HepG2 (cell line): Measurements from ENCODE around the gene STAT1. TPM values are rescaled to one million over a fixed set of nuclear protein-coding genes. Genes with fewer than 3 reads are reported as not detected.

Experiments used
- ATAC-seq: fragments of 200-7000 bp; cut with Tn5 transposase; 3 replicates; pipeline ENCODE4 v1.9.1; 2020; ENCODE audit warnings: mild to moderate bottlenecking, moderate library complexity
- BruUV-seq: library from RNA; stranded (reverse); fragments of 400-500 nt; replicated peaks from 2 replicates; lab custom pipeline; 2021; lab: Mats Ljungman, UMichigan
- CTCF ChIA-PET: fragments of 300-600 bp; formaldehyde crosslinking; extraction: SDS; loops from one replicate; lab custom pipeline; 2021; ENCODE audit warnings: low total read pairs, inconsistent platforms, low intra/inter-chr PET ratio; lab: Yijun Ruan, JAX
- POLR2A ChIA-PET: fragments of 350-600 bp; sonication (Branson Sonifier 250); formaldehyde crosslinking; loops from one replicate; lab custom pipeline; 2020; ENCODE audit warnings: antibody characterized with exemption, inconsistent platforms; lab: Yijun Ruan, JAX
- DNase-seq: peaks from one replicate; pipeline ENCODE4 v3.0.0-alpha.2; 2015; ENCODE audit warnings: low spot score
- FAIRE-seq: peaks from 3 replicates; lab custom pipeline; 2011; peaks lifted over from hg19 to GRCh38; lab: Jason Lieb, UNC
- H2AFZ ChIP-seq: one replicate; pipeline ENCODE4 v1.6.1; 2011; ENCODE audit warnings: low read length, inconsistent platforms
- H3K27ac ChIP-seq: fragments of 300-600 bp; 3 replicates; pipeline ENCODE4 v1.8.0; 2011; ENCODE audit warnings: mixed run types, mild to moderate bottlenecking, mixed read lengths, low read length, inconsistent platforms; ENCODE audit not compliant: insufficient read depth; ENCODE audit errors: extremely low read length
- H3K27me3 ChIP-seq, 2 experiments: fragments of 200-600 bp in 1 of 2; 2 replicates in 1 of 2; 3 replicates in 1 of 2; pipeline versions ENCODE4 v1.6.0 to v1.8.0; 2011; ENCODE audit warnings: low read length in 2 of 2, mild to moderate bottlenecking in 2 of 2, moderate library complexity in 2 of 2, inconsistent platforms in 1 of 2; ENCODE audit not compliant: insufficient read depth in 2 of 2, control insufficient read depth in 1 of 2
- H3K36me3 ChIP-seq, 2 experiments: fragments of 200-600 bp in 1 of 2; replicated peaks in 1 of 2; 2 replicates in 1 of 2; 3 replicates in 1 of 2; pipeline versions ENCODE4 v1.5.1 to v1.8.0; 2011; ENCODE audit warnings: low read length in 2 of 2, inconsistent platforms in 1 of 2; ENCODE audit not compliant: insufficient read depth in 2 of 2, control insufficient read depth in 1 of 2
- H3K4me1 ChIP-seq: 2 replicates; pipeline ENCODE4 v1.5.1; 2012; ENCODE audit warnings: low read length, inconsistent platforms; ENCODE audit not compliant: insufficient read depth
- H3K4me2 ChIP-seq: 2 replicates; pipeline ENCODE4 v1.6.0; 2011; ENCODE audit warnings: low read depth, low read length, inconsistent platforms
- H3K4me3 ChIP-seq, 3 experiments: fragments of 200-600 bp in 1 of 3; sonication (generic), shearing (Covaris generic) in 1 of 3; replicated peaks in 1 of 3; 2 replicates each; pipeline ENCODE4 v1.5.1; 2011 to 2016; ENCODE audit warnings: low read length in 3 of 3, inconsistent platforms in 2 of 3, low read depth in 2 of 3, mild to moderate bottlenecking in 2 of 3, control low read depth in 1 of 3, mixed read lengths in 1 of 3; ENCODE audit not compliant: insufficient read depth in 1 of 3
- H3K79me2 ChIP-seq: one replicate; pipeline ENCODE4 v1.6.1; 2011; ENCODE audit warnings: low read length, inconsistent platforms; ENCODE audit not compliant: insufficient read depth
- H3K9ac ChIP-seq: 2 replicates; pipeline ENCODE4 v1.6.0; 2011; ENCODE audit warnings: mild to moderate bottlenecking, low read depth, low read length, inconsistent platforms; ENCODE audit not compliant: insufficient read depth
- H3K9me3 ChIP-seq: 2 replicates; pipeline ENCODE4 v1.5.1; 2012; ENCODE audit warnings: mild to moderate bottlenecking, low read length
- H4K20me1 ChIP-seq: 2 replicates; pipeline ENCODE4 v1.6.0; 2011; ENCODE audit warnings: inconsistent platforms, mild to moderate bottlenecking, low read length, moderate library complexity; ENCODE audit not compliant: insufficient read depth
- CENPX ChIP-seq: sonication (generic); formaldehyde crosslinking; IDR thresholded peaks from 2 replicates; pipeline ENCODE4 v1.9.0; 2021; ENCODE audit warnings: mild to moderate bottlenecking, missing genetic modification reagents, moderate library complexity
- KDM4B ChIP-seq: sonication (generic); formaldehyde crosslinking; IDR thresholded peaks from 2 replicates; pipeline ENCODE4 v1.4.0; 2020; ENCODE audit warnings: missing genetic modification reagents
- MAF1 ChIP-seq: sonication (generic); formaldehyde crosslinking; IDR thresholded peaks from 2 replicates; pipeline ENCODE4 v1.5.0; 2020; ENCODE audit warnings: missing genetic modification reagents, borderline replicate concordance
- PPARG ChIP-seq: conservative IDR thresholded peaks from 2 replicates; pipeline ENCODE4 v1.6.1; 2016; ENCODE audit warnings: missing biosample characterization, missing genetic modification reagents
- RNF2 ChIP-seq: fragments of 450-650 bp; conservative IDR thresholded peaks from 2 replicates; pipeline ENCODE4 v1.6.1; 2016; ENCODE audit warnings: low read depth
- SMAD1 ChIP-seq: sonication (generic); formaldehyde crosslinking; IDR thresholded peaks from 2 replicates; pipeline ENCODE4 v1.4.0; 2020; ENCODE audit warnings: missing genetic modification reagents, low read depth, mild to moderate bottlenecking, borderline replicate concordance
- SSRP1 ChIP-seq: IDR thresholded peaks from 2 replicates; pipeline ENCODE4 v1.6.1; 2016; ENCODE audit warnings: control low read depth
- TRIM24 ChIP-seq: sonication (generic); formaldehyde crosslinking; IDR thresholded peaks from 2 replicates; pipeline ENCODE4 v1.8.0; 2022; ENCODE audit warnings: mild to moderate bottlenecking, missing genetic modification reagents
- ZNF207 ChIP-seq: fragments of 450-650 bp; IDR thresholded peaks from 2 replicates; pipeline ENCODE4 v1.6.1; 2016; ENCODE audit warnings: antibody characterized with exemption, borderline replicate concordance
- WGBS: methylation state at CpG from one replicate; pipeline ENCODE4 v1.1.6; 2017; ENCODE audit warnings: low lambda C conversion rate; 5-methylcytosine and 5-hydroxymethylcytosine counted together
- in situ Hi-C: cut with HindIII; loops from 2 replicates; pipeline ENCODE4 v1.10.0; 2017; ENCODE audit warnings: low pct_unique_long_range_greater_than_20kb; ENCODE audit not compliant: extremely low pct_ligation_motif_present
- intact Hi-C: fragments of 100-400 bp; cut with micrococcal nuclease; formaldehyde crosslinking; loops from one replicate; pipeline ENCODE4 v1.10.0; 2022; ENCODE audit not compliant: unreplicated experiment
- polyA plus RNA-seq, 8 experiments: library from polyadenylated mRNA; depleted of rRNA in 3 of 8; stranded (reverse) in 7 of 8; unstranded in 1 of 8; fragments of >200 nt; fragmentation: Illumina TruSeq in 4 of 8; extraction: Trizol in 4 of 8; gene quantifications; 2 replicates each; pipeline versions ENCODE4 v1.2.1 to v1.2.3, GENCODE V29; 2011 to 2016; ENCODE audit warnings: low read depth in 4 of 8, missing spikeins in 1 of 8, mixed read lengths in 1 of 8; ENCODE audit not compliant: insufficient read depth in 1 of 8
- total RNA-seq, 5 experiments: library from RNA; depleted of rRNA; stranded (reverse); fragments of >200 nt; fragmentation: Illumina TruSeq; extraction: Trizol; gene quantifications; 2 replicates each; pipeline ENCODE4 v1.2.3, GENCODE V29; 2016; ENCODE audit warnings: low read depth in 1 of 5
- TF ChIP-seq, protein P1 (sequence below): sonication (generic); formaldehyde crosslinking; IDR thresholded peaks from 2 replicates; pipeline ENCODE4 v1.5.1; 2020; ENCODE audit warnings: mild to moderate bottlenecking, missing genetic modification reagents, borderline replicate concordance

STAT1 gene
- total and polyA plus RNA-seq, 2 of the 13 experiments (the other 11 are each of a cell fraction or from before 2014, with no cell fraction given): 21.8 to 59.6 TPM

DNA sequence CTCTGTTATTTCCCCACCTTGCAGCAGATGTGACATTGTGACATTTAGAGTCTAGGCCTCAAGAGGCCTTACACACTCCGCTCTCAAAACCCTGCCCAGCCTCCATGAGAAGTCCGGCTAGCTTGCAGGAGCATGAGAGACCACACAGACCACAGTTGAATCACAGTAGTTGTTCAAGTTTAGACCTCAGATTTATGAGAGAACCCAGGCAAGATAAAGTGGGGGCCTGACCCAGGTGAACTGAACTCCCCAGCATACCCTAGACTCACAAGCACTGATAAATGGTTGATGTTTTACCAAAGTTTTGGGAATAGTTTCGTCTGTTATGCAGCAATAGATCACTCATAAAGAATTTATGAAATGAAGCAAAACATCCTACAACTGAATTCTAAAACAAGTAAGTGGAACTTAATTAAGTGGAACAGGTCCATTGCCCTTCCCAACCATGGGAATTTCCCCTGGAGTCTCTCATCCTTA, 4.7 kb upstream of the STAT1 start:
- WGBS: 23% methylated on average over 3 of the region's 3 CpGs

DNA sequence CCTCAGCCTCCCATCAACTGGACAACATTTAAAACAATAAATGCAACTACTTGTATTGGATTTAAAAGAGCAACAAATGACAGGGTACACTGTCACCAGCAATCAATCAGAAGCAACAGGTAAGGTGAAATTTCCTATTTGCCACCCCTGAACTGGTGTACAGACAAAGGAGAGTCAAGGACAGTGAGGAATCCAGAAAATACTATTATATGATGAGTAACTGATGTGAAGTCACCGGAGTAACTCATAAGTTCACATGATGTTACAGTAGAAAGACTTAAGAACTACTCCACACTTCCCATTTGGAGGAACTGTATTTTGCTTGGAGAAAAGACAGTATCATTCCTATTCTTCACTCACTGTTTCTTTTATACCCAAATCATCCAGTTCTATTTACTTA, 4.1 kb upstream of the STAT1 start:
- intact Hi-C loops: loop anchor here (10.0 kb wide), 2 partner anchors 203 to 683 kb away; no protein-coding TSS in a partner anchor
- 85% methylated on average over 1 of the region's 1 CpG for WGBS
- H2AFZ ChIP-seq: no peak overlapping the region
- no TSS peak for BruUV-seq
- no peak for FAIRE-seq
- no peak for TF ChIP-seq KDM4B
- TF ChIP-seq CENPX: no peak
- TF ChIP-seq SMAD1: no peak
- TF ChIP-seq, all 625 proteins: peak for 0
- ChIA-PET POLR2A (no interaction called here), CTCF (no interaction called here)
- in situ Hi-C loops: no loop called here
- Histone ChIP-seq H3K27ac (no peak overlapping the region), H3K9me3 (no peaks in the 10 kb centered on the region), H3K4me2 (peak overlapping the region; percentile 52), H3K27me3 (peaks cover 0 to 7% of the 10 kb centered on the region in 2 experiments; a peak in 1 of 5 replicates), H3K4me3 (0 out of 6 replicates have a peak overlapping the region, but pooled peaks of 1 of the 3 experiments have one; percentile 28), H3K9ac (no peak overlapping the region), H3K79me2 (peaks cover 10% of the 10 kb centered on the region), H3K36me3 (no peaks in the 10 kb centered on the region), H4K20me1 (no peaks in the 10 kb centered on the region), H3K4me1 (peaks cover 45% of the 10 kb centered on the region)
- ATAC-seq: no peak
- no peak for DNase-seq

More for the DNA sequence above, 4.7 kb upstream of the STAT1 start:
- no peak overlapping the region for H2AFZ ChIP-seq
- peak overlapping the region in 2 of 3 experiments; percentile 15 to 28; a peak in 2 of 6 replicates for H3K4me3 ChIP-seq
- H3K36me3 ChIP-seq: no peaks in the 10 kb centered on the region
- H3K27ac ChIP-seq: no peak overlapping the region
- FAIRE-seq (no peak), DNase-seq (no peak)
- peak overlapping the region; percentile 25; the same call in 1 of the 2 replicates for H3K9ac ChIP-seq
- BruUV-seq: no TSS peak
- POLR2A ChIA-PET: interaction anchor here (3.2 kb wide), 1 partner anchor 137 kb away, joined by 18 read pairs; the partner anchor contains the start of gene GLS
- in situ Hi-C loops (no loop called here), intact Hi-C loops (loop anchor here (10.0 kb wide), 2 partner anchors 204 to 684 kb away; no protein-coding TSS in a partner anchor)
- peak overlapping the region; percentile 52 for H3K4me2 ChIP-seq
- H3K4me1 ChIP-seq: peaks cover 43% of the 10 kb centered on the region
- H4K20me1 ChIP-seq: no peaks in the 10 kb centered on the region
- TF ChIP-seq PPARG (CRISPR knock-in tag): no peak
- TF ChIP-seq ZNF207: no peak
- no peak for TF ChIP-seq SSRP1 (CRISPR knock-in tag)
- TF ChIP-seq, protein P1, sequence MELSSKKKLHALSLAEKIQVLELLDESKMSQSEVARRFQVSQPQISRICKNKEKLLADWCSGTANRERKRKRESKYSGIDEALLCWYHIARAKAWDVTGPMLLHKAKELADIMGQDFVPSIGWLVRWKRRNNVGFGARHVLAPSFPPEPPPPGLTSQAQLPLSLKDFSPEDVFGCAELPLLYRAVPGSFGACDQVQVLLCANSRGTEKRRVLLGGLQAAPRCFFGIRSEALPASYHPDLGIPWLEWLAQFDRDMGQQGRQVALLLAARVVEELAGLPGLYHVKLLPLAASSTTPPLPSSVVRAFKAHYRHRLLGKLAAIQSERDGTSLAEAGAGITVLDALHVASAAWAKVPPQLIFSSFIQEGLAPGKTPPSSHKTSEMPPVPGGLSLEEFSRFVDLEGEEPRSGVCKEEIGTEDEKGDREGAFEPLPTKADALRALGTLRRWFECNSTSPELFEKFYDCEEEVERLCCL (CRISPR knock-in tag): no peak
- TF ChIP-seq TRIM24 (CRISPR knock-in tag): no peak
- no peak for TF ChIP-seq MAF1 (CRISPR knock-in tag)
- TF ChIP-seq RNF2: no peak
- TF ChIP-seq, all 625 proteins: peak for 0
- CTCF ChIA-PET: no interaction called here
- ATAC-seq: no peak
- Histone ChIP-seq H3K27me3 (peaks cover 0 to 7% of the 10 kb centered on the region in 2 experiments; a peak in 1 of 5 replicates), H3K9me3 (no peaks in the 10 kb centered on the region), H3K79me2 (peaks cover 4% of the 10 kb centered on the region)
